Lower lobe of right lung (tissue), 2 donors: Measurements from ENCODE around the gene KSR2. TPM values are rescaled to one million over a fixed set of nuclear protein-coding genes. Genes with fewer than 3 reads are reported as not detected.

Experiments used
- ATAC-seq, 2 donors: fragments of 200-7000 bp; cut with Tn5 transposase; one replicate each; pipeline ENCODE4 v1.9.1; 2020 to 2022; ENCODE audit warnings: mild to moderate bottlenecking in 2 of 2, moderate library complexity in 2 of 2
- DNase-seq: peaks from one replicate; pipeline ENCODE4 v3.0.0-alpha.2; 2020
- H3K27ac ChIP-seq: fragments of 200-600 bp; one replicate; pipeline ENCODE4 v1.8.0; 2022
- H3K27me3 ChIP-seq: fragments of 200-600 bp; one replicate; pipeline ENCODE4 v1.8.0; 2022; ENCODE audit warnings: low read depth
- H3K36me3 ChIP-seq: fragments of 200-600 bp; one replicate; pipeline ENCODE4 v1.8.0; 2022; ENCODE audit warnings: mild to moderate bottlenecking
- H3K4me1 ChIP-seq: fragments of 200-600 bp; one replicate; pipeline ENCODE4 v1.8.0; 2022
- H3K4me3 ChIP-seq: fragments of 200-600 bp; one replicate; pipeline ENCODE4 v1.8.0; 2022; ENCODE audit warnings: mild to moderate bottlenecking
- H3K9me3 ChIP-seq: fragments of 200-600 bp; one replicate; pipeline ENCODE4 v1.8.0; 2022
- CTCF ChIP-seq: fragments of 200-600 bp; IDR thresholded peaks from one replicate; pipeline ENCODE4 v1.8.0; 2022; ENCODE audit warnings: antibody characterized with exemption, mild to moderate bottlenecking
- intact Hi-C: fragments of 100-400 bp; cut with DNase I; formaldehyde crosslinking; loops from one replicate; pipeline ENCODE4 v1.11.0; 2022
- total RNA-seq: library from RNA; stranded (reverse); fragmentation: NEBNext Ultra II Directional; extraction: Animal tissue kit (Norgen Biotek cat#: 25700); gene quantifications from one replicate; pipeline ENCODE4 v1.2.1, GENCODE V29; 2021
- donor health status: DM: no; HTN: yes; CAD: no; lungs with severe emphysema.

KSR2 gene
- total RNA-seq, 1 donor from 2014 or later, result 1.0 TPM

- no peak overlapping the region for H3K27ac ChIP-seq
- H3K36me3 ChIP-seq, result no peaks in the 10 kb centered on the region
- no peak for TF ChIP-seq CTCF
- intact Hi-C loops, result no loop called here
- H3K4me3 ChIP-seq, result no peak overlapping the region
- H3K4me1 ChIP-seq, result no peaks in the 10 kb centered on the region
- ATAC-seq (no peak), DNase-seq (no peak)
- H3K27me3 ChIP-seq, result peaks cover 10% of the 10 kb centered on the region
- H3K9me3 ChIP-seq, result no peaks in the 10 kb centered on the region
Measured at GRCh38 chr12:117882603-117883184, 86.1 kb downstream of the KSR2 start.

- TF ChIP-seq CTCF, result no peak
- intact Hi-C loops, result no loop called here
- no peaks in the 10 kb centered on the region for H3K36me3 ChIP-seq
Measured at GRCh38 chr12:117882181-117882580, 86.6 kb downstream of the KSR2 start.

GRCh38 chr12:117881517-117881916, 87.3 kb downstream of the KSR2 start:
- no peak overlapping the region for H3K4me3 ChIP-seq
- H3K9me3 ChIP-seq, result no peaks in the 10 kb centered on the region
- no peak for DNase-seq
- no peaks in the 10 kb centered on the region for H3K36me3 ChIP-seq
- no peak for ATAC-seq
- no peak overlapping the region for H3K27ac ChIP-seq
- no peak for TF ChIP-seq CTCF
- H3K4me1 ChIP-seq, result no peaks in the 10 kb centered on the region
- intact Hi-C loops, result no loop called here
- H3K27me3 ChIP-seq, result peaks cover 10% of the 10 kb centered on the region

More at GRCh38 chr12:117882181-117882580, 86.6 kb downstream of the KSR2 start:
- Histone ChIP-seq H3K4me3 (no peak overlapping the region), H3K9me3 (no peaks in the 10 kb centered on the region), H3K27me3 (peaks cover 10% of the 10 kb centered on the region), H3K4me1 (no peaks in the 10 kb centered on the region), H3K27ac (no peak overlapping the region)
- ATAC-seq (no peak), DNase-seq (no peak)

GRCh38 chr12:117878605-117879004, 90.2 kb downstream of the KSR2 start:
- Histone ChIP-seq H3K9me3 (no peaks in the 10 kb centered on the region), H3K27ac (no peak overlapping the region), H3K36me3 (no peaks in the 10 kb centered on the region), H3K4me3 (no peak overlapping the region), H3K27me3 (peaks cover 22% of the 10 kb centered on the region), H3K4me1 (no peaks in the 10 kb centered on the region)
- no peak for TF ChIP-seq CTCF
- intact Hi-C loops, result no loop called here
- DNase-seq, result no peak
- no peak for ATAC-seq

GRCh38 chr12:117876436-117876816, 92.4 kb downstream of the KSR2 start:
- H3K27me3 ChIP-seq, result peaks cover 22% of the 10 kb centered on the region
- no peaks in the 10 kb centered on the region for H3K9me3 ChIP-seq
- DNase-seq (no peak), ATAC-seq (no peak)
- no peak overlapping the region for H3K4me3 ChIP-seq
- no peaks in the 10 kb centered on the region for H3K36me3 ChIP-seq
- TF ChIP-seq CTCF, result no peak
- H3K27ac ChIP-seq, result no peak overlapping the region
- intact Hi-C loops, result no loop called here
- H3K4me1 ChIP-seq, result no peaks in the 10 kb centered on the region
